Measurements from ENCODE around the gene GPSM1.

DNA sequence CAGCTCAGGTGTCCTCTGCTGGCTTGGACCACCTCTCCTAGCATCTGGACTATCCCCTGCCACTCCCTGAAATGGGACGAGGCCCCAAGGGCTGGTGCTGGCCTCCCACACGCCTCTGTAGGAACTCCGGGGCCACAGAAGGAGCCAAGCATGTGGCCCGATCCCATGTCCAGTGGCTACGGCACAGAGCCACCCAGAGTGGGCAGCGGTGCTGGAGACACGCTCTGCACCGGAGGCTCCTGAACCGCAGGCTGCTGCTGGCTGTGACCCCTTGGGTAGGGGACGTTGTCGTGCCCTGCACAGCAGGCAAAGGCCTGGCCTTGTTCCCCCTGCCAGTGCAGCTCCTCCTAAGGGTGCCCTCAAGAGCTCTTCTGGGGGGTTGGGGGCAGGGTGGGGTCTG lies 52.6 kb downstream of the GPSM1 start:
- no peak for TF ChIP-seq EZH2 (IDR thresholded peaks at IDR 0.05; ENCODE audit: borderline replicate concordance, insufficient read depth, low read depth, low read length, poor library complexity, severe bottlenecking)
- no peak for TF ChIP-seq CTCF (IDR thresholded peaks at IDR 0.05)

All from B cell (primary cell).